BJ (cell line): ENCODE measurements around the gene ZCCHC24. TPM values are rescaled to one million over a fixed set of nuclear protein-coding genes. Genes with fewer than 3 reads are reported as not detected.

ENCODE experiments used
- CTCF ChIA-PET: fragments of 350-600 bp; formaldehyde crosslinking; extraction: SDS; loops from one replicate; lab custom pipeline; 2021; ENCODE audit warnings: antibody characterized with exemption, inconsistent platforms; lab: Yijun Ruan, JAX
- POLR2A ChIA-PET: fragments of 300-600 bp; sonication (Branson Sonifier 250); formaldehyde crosslinking; extraction: SDS; loops from one replicate; lab custom pipeline; 2021; ENCODE audit warnings: antibody characterized with exemption; lab: Charles Lee
- DNase-seq: peaks from one replicate; pipeline ENCODE4 v3.0.0-alpha.2; 2011; ENCODE audit warnings: low read depth
- H3K27me3 ChIP-seq: 2 replicates; pipeline ENCODE4 v1.6.0; 2011; ENCODE audit warnings: low read length; ENCODE audit not compliant: control insufficient read depth, insufficient read depth
- H3K36me3 ChIP-seq: 2 replicates; pipeline ENCODE4 v1.5.1; 2011; ENCODE audit warnings: low read length; ENCODE audit not compliant: control insufficient read depth, insufficient read depth
- H3K4me3 ChIP-seq: 2 replicates; pipeline ENCODE4 v1.5.1; 2011; ENCODE audit warnings: low read depth, mild to moderate bottlenecking, control low read depth, low read length
- polyA plus RNA-seq: library from polyadenylated mRNA; depleted of rRNA; stranded (reverse); fragments of >200 nt; gene quantifications from 2 replicates; pipeline ENCODE4 v1.2.3, GENCODE V29; 2011
- TF ChIP-seq, protein P1 (sequence below): IDR thresholded peaks from 2 replicates; pipeline ENCODE4 v1.5.1; 2011; ENCODE audit warnings: low read depth, mild to moderate bottlenecking, control low read depth, inconsistent platforms, low read length, moderate library complexity; ENCODE audit not compliant: insufficient read depth

The ZCCHC24 gene
- polyA plus RNA-seq, 1 experiment: 49.1 TPM

DNA sequence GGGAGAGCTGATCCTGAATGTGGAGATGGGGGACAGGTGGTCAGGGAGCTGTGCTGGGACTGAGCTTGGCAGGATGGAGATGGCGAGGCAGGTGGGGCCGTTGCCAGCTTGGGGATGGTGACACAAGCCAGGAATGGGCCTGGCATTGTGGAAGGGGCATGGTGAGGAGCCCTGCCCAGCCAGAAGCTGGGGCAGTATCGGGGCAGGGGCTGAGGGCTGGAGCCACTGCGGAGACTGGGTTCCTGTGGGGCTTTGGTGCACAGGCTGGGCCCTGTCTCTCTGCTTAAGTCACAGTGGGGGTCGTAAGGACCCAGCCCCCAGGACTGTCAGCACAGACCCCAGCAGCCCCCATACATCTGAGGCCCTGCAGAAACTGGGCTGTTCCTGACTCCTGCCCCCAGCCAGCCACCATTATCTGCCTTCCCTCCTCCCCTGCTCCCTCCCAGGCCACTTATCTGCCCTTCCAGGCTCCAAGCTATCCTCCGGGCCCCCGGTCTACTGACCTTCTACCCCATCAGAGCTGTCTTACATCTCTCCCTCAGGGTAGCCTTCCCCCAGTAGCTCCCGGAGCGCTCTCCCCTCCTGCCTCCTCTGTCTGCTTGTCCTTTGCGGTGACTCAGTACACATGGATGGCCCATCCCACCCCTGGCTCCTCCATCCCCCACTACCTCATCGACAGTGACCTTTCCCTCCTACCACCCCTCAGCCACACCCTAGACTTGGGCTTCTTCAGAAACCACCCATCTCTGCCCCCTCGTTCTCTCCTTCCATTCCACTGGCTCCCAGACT, 54.0 kb downstream of the ZCCHC24 start:
- TF ChIP-seq, protein P1, sequence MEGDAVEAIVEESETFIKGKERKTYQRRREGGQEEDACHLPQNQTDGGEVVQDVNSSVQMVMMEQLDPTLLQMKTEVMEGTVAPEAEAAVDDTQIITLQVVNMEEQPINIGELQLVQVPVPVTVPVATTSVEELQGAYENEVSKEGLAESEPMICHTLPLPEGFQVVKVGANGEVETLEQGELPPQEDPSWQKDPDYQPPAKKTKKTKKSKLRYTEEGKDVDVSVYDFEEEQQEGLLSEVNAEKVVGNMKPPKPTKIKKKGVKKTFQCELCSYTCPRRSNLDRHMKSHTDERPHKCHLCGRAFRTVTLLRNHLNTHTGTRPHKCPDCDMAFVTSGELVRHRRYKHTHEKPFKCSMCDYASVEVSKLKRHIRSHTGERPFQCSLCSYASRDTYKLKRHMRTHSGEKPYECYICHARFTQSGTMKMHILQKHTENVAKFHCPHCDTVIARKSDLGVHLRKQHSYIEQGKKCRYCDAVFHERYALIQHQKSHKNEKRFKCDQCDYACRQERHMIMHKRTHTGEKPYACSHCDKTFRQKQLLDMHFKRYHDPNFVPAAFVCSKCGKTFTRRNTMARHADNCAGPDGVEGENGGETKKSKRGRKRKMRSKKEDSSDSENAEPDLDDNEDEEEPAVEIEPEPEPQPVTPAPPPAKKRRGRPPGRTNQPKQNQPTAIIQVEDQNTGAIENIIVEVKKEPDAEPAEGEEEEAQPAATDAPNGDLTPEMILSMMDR: no peak
- DNase-seq: no peak
- POLR2A ChIA-PET: no interaction called here
- H3K27me3 ChIP-seq: no peaks in the 10 kb centered on the region
- H3K4me3 ChIP-seq: no peak overlapping the region
- CTCF ChIA-PET: interaction anchor here (0.8 to 3.5 kb wide), 5 partner anchors 8 to 76 kb away, joined by 3 to 19 read pairs (median 6); no protein-coding TSS in a partner anchor
- H3K36me3 ChIP-seq: peaks cover 50% of the 10 kb centered on the region

DNA sequence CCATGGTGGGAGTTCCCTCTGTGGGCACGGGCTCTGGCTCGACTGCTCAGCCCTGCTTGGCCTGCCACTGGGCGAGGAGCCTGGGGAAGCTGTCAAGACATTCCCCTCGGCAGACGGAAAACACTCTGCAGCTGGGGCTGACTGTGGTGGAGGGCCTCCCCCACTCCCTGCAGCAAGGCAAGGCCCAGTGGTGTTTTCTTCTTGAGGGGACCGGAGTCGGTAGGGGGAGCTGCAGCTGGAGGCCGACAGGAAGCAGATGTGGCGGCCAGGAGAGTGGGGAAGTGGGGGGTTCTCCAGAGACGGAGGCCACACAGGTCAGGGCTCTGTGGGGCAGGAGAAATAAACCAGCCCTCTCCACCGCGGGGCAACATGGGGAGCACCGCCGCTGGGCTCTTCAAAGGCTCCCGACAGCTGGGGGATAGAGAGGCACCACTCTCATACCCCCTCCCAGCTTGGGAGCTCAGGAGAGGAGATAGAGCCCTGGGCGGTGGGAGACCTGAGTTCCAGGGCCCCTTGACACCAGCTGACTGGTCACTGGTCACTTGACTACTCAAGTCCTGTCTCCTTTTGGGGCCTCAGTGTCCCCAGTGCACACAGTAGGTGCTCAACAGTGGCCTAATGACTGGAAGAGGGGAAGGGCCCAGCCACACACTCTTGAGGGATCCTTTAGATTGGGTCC, 54.7 kb downstream of the ZCCHC24 start:
- POLR2A ChIA-PET: no interaction called here
- H3K36me3 ChIP-seq: peaks cover 51% of the 10 kb centered on the region
- DNase-seq: no peak

DNA sequence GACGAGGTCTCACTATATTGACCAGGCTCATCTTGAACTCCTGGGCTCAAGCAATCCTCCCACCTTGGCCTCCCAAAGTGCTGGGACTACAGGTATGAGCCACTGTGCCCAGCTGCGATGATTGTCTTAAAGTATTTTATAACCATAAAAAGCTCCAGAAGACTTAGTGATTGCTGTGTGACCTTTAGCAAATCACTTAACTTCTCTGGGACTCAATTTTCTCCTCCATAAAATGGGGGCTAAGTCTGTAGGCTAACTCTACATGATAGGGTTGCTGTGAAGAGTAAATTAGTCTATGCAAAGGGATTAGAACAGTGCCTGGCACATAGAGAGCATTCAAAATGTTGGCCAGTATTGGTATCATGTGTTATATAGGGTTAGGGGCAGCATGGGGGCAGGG, 55.4 kb downstream of the ZCCHC24 start:
- TF ChIP-seq, protein P1: no peak
- no peak for DNase-seq
- no peaks in the 10 kb centered on the region for H3K27me3 ChIP-seq
- H3K36me3 ChIP-seq: peaks cover 56% of the 10 kb centered on the region
- ChIA-PET POLR2A (no interaction called here), CTCF (interaction anchor here (1.2 to 3.5 kb wide), 4 partner anchors 10 to 78 kb away, joined by 3 to 19 read pairs (median 7); no protein-coding TSS in a partner anchor)
- H3K4me3 ChIP-seq: no peak overlapping the region

More for the DNA sequence above, 54.7 kb downstream of the ZCCHC24 start:
- CTCF ChIA-PET: interaction anchor here (0.8 to 3.5 kb wide), 5 partner anchors 9 to 77 kb away, joined by 3 to 19 read pairs (median 6); no protein-coding TSS in a partner anchor
- TF ChIP-seq, protein P1: no peak
- no peaks in the 10 kb centered on the region for H3K27me3 ChIP-seq
- H3K4me3 ChIP-seq: no peak overlapping the region

DNA sequence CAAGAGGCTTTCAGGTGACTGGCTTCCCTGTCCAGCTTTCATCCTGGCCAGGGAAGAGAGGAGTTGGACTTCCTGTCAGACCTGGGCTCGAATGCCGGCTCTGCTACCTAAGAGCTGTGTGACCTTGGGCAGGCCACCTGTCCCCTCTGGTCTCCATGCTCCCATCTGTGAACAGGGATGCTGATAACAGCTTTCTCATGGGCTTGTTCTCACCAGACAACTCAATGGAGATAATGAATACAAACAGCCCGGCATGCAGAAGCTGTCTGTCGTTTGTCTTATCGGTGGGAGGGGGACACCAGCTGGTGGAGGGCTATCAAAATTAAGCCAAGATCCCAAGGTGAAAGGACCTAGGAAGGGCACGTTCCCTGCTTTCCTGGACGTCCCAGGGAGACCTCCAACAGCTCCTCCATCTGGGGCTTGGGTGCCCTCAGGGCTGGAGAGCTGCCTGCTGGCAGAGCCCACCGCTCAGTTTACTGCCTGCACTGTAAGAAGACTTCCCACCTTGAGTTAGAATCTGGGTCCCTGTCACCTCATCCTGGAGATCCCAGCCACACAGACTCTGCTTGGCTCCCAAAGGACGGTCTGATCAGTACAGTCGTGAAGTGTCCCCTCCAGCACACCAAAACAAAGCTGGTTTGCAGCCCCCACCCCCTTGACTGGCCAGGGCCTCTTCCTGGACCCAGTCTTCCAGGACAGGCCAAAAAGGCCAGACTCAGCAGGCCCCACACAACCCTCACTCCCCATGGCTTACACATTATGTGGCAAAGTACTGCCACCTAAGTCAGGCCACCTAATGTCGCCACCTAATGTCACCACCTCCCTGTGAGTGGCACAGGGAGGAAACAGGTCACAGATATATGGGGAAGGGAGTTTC, 57.2 kb downstream of the ZCCHC24 start:
- Histone ChIP-seq H3K4me3 (no peak overlapping the region), H3K27me3 (no peaks in the 10 kb centered on the region), H3K36me3 (peaks cover 55% of the 10 kb centered on the region)
- TF ChIP-seq, protein P1: no peak
- no peak for DNase-seq
- ChIA-PET POLR2A (no interaction called here), CTCF (interaction anchor here (0.9 to 3.5 kb wide), 3 partner anchors 12 to 97 kb away, joined by 3 to 19 read pairs (median 3); no protein-coding TSS in a partner anchor)
